H1 (cell line): ENCODE results near the gene TMC3. TPM values are rescaled to one million over a fixed set of nuclear protein-coding genes. Genes with fewer than 3 reads are reported as not detected.

ENCODE experiments used
- CTCF ChIA-PET: fragments of 300-600 bp; sonication (Branson Sonifier 250); formaldehyde crosslinking; loops from one replicate; lab custom pipeline; 2021; ENCODE audit not compliant: partially characterized antibody; lab: Charles Lee
- POLR2A ChIA-PET: fragments of 300-600 bp; sonication (Branson Sonifier 250); formaldehyde crosslinking; loops from one replicate; lab custom pipeline; 2021; ENCODE audit warnings: inconsistent platforms; ENCODE audit not compliant: partially characterized antibody; lab: Charles Lee
- DNase-seq, 2 experiments: peaks; one replicate each; pipeline versions ENCODE4 v3.0.0 to v3.0.0-alpha.2; 2010 to 2022; ENCODE audit warnings: low spot score in 2 of 2, low read depth in 1 of 2, mixed read lengths in 1 of 2
- FAIRE-seq: peaks from 2 replicates; lab custom pipeline; 2011; peaks lifted over from hg19 to GRCh38; lab: Jason Lieb, UNC
- H2AFZ ChIP-seq: 2 replicates; pipeline ENCODE4 v1.8.1; 2012; ENCODE audit warnings: low read length, inconsistent platforms
- H2AK5ac ChIP-seq: 2 replicates; pipeline ENCODE4 v1.6.1; 2013; ENCODE audit warnings: low read depth, low read length
- H2BK120ac ChIP-seq: replicated peaks from 2 replicates; pipeline ENCODE3; 2013; ENCODE audit warnings: low read depth, low read length, inconsistent platforms
- H2BK12ac ChIP-seq: 2 replicates; pipeline ENCODE4 v1.6.1; 2013; ENCODE audit warnings: low read depth, low read length
- H2BK15ac ChIP-seq: 2 replicates; pipeline ENCODE4 v1.6.1; 2013; ENCODE audit warnings: low read length
- H2BK20ac ChIP-seq: 2 replicates; pipeline ENCODE4 v1.6.1; 2013; ENCODE audit warnings: low read length
- H2BK5ac ChIP-seq: 2 replicates; pipeline ENCODE4 v1.6.1; 2013; ENCODE audit warnings: low read depth, low read length
- H3K14ac ChIP-seq: 2 replicates; pipeline ENCODE4 v1.6.1; 2013; ENCODE audit warnings: inconsistent platforms; ENCODE audit not compliant: insufficient read length
- H3K18ac ChIP-seq: 2 replicates; pipeline ENCODE4 v1.6.1; 2013; ENCODE audit warnings: low read length; ENCODE audit errors: extremely low read depth
- H3K23ac ChIP-seq: 2 replicates; pipeline ENCODE4 v1.6.1; 2013; ENCODE audit warnings: inconsistent platforms; ENCODE audit not compliant: insufficient read length
- H3K23me2 ChIP-seq: 2 replicates; pipeline ENCODE4 v1.6.1; 2013; ENCODE audit warnings: low read depth, low read length
- H3K27ac ChIP-seq: 2 replicates; pipeline ENCODE4 v1.6.1; 2011; ENCODE audit warnings: low read depth, low read length, inconsistent platforms
- H3K27me3 ChIP-seq, 4 experiments: replicated peaks in 1 of 4; 1 replicate in 1 of 4; 2 replicates in 3 of 4; pipeline versions ENCODE4 v1.6.1 to v1.8.1; 2011 to 2013; ENCODE audit warnings: low read length in 3 of 4, mild to moderate bottlenecking in 3 of 4, inconsistent platforms in 2 of 4, mixed read lengths in 2 of 4, moderate library complexity in 1 of 4; ENCODE audit not compliant: control insufficient read depth in 3 of 4, insufficient read depth in 3 of 4; ENCODE audit errors: extremely low read depth in 1 of 4
- H3K36me3 ChIP-seq, 4 experiments: 2 replicates each; pipeline versions ENCODE4 v1.6.1 to v1.8.1; 2011 to 2013; ENCODE audit warnings: mild to moderate bottlenecking in 4 of 4, low read length in 3 of 4, moderate library complexity in 2 of 4, control low read depth in 1 of 4, inconsistent platforms in 1 of 4; ENCODE audit not compliant: insufficient read depth in 4 of 4, control insufficient read depth in 2 of 4
- H3K4ac ChIP-seq: replicated peaks from 2 replicates; pipeline ENCODE3; 2013; ENCODE audit warnings: low read length, low read depth, mixed read lengths, inconsistent platforms; ENCODE audit not compliant: insufficient read length
- H3K4me1 ChIP-seq, 4 experiments: replicated peaks in 1 of 4; 1 replicate in 1 of 4; 2 replicates in 3 of 4; pipeline versions ENCODE4 v1.6.1 to v1.8.1; 2011 to 2013; ENCODE audit warnings: low read length in 3 of 4, inconsistent platforms in 2 of 4, mixed read lengths in 1 of 4; ENCODE audit not compliant: insufficient read depth in 4 of 4, control insufficient read depth in 3 of 4
- H3K4me2 ChIP-seq, 2 experiments: 2 replicates each; pipeline versions ENCODE4 v1.6.1 to v1.8.1; 2011 to 2013; ENCODE audit warnings: low read depth in 2 of 2, low read length in 2 of 2, control low read depth in 1 of 2, inconsistent platforms in 1 of 2, mild to moderate bottlenecking in 1 of 2; ENCODE audit not compliant: insufficient read depth in 1 of 2
- H3K4me3 ChIP-seq, 4 experiments: fragments of 200-600, 300-600 bp in 1 of 4; sonication (generic), shearing (Covaris generic), sonication (Bioruptor Twin) in 1 of 4; 2 replicates each; pipeline versions ENCODE4 v1.5.1 to v1.8.1; 2011 to 2016; ENCODE audit warnings: low read length in 4 of 4, low read depth in 3 of 4, control low read depth in 2 of 4, inconsistent platforms in 2 of 4, mild to moderate bottlenecking in 2 of 4, mixed read lengths in 1 of 4, moderate library complexity in 1 of 4; ENCODE audit not compliant: insufficient read depth in 2 of 4; ENCODE audit errors: extremely low read depth in 1 of 4
- H3K56ac ChIP-seq: replicated peaks from 2 replicates; pipeline ENCODE3; 2013; ENCODE audit warnings: low read depth, mild to moderate bottlenecking, mixed read lengths, low read length, inconsistent platforms; ENCODE audit not compliant: insufficient read length
- H3K79me1 ChIP-seq: 2 replicates; pipeline ENCODE4 v1.6.1; 2013; ENCODE audit warnings: low read depth, low read length, control low read depth
- H3K79me2 ChIP-seq, 2 experiments: 2 replicates each; pipeline versions ENCODE4 v1.6.1 to v1.8.1; 2012 to 2013; ENCODE audit warnings: low read length in 2 of 2, mild to moderate bottlenecking in 2 of 2, inconsistent platforms in 1 of 2; ENCODE audit not compliant: insufficient read depth in 2 of 2, control insufficient read depth in 1 of 2
- H3K9ac ChIP-seq, 4 experiments: replicated peaks in 1 of 4; 1 replicate in 1 of 4; 2 replicates in 3 of 4; pipeline versions ENCODE4 v1.6.1 to v1.8.1; 2011 to 2013; ENCODE audit warnings: low read depth in 3 of 4, low read length in 3 of 4, control low read depth in 2 of 4, mild to moderate bottlenecking in 2 of 4, moderate library complexity in 2 of 4, inconsistent platforms in 1 of 4; ENCODE audit errors: extremely low read depth in 1 of 4
- H3K9me3 ChIP-seq, 2 experiments: 2 replicates each; pipeline versions ENCODE4 v1.6.1 to v1.8.1; 2012 to 2013; ENCODE audit warnings: mild to moderate bottlenecking in 2 of 2, moderate library complexity in 2 of 2, control low read depth in 1 of 2, inconsistent platforms in 1 of 2, low read depth in 1 of 2, low read length in 1 of 2, mixed read lengths in 1 of 2; ENCODE audit not compliant: insufficient read depth in 2 of 2
- H4K20me1 ChIP-seq, 2 experiments: replicated peaks in 1 of 2; 2 replicates each; pipeline versions ENCODE3 to v1.8.1; 2011 to 2013; ENCODE audit warnings: inconsistent platforms in 2 of 2, low read length in 2 of 2, mild to moderate bottlenecking in 1 of 2; ENCODE audit not compliant: insufficient read depth in 2 of 2, control insufficient read depth in 1 of 2
- H4K5ac ChIP-seq: 2 replicates; pipeline ENCODE4 v1.6.1; 2013; ENCODE audit warnings: low read length, low read depth, mixed read lengths, inconsistent platforms; ENCODE audit not compliant: insufficient read length
- H4K8ac ChIP-seq: 2 replicates; pipeline ENCODE4 v1.8.0; 2013; ENCODE audit warnings: mild to moderate bottlenecking, moderate library complexity, low read length, inconsistent platforms; ENCODE audit not compliant: insufficient read depth; ENCODE audit errors: extremely low read depth
- H4K91ac ChIP-seq: replicated peaks from 2 replicates; pipeline ENCODE3; 2013; ENCODE audit warnings: low read length, mixed read lengths, inconsistent platforms; ENCODE audit not compliant: insufficient read length
- ATF2 ChIP-seq: IDR thresholded peaks from 2 replicates; pipeline ENCODE4 v1.6.1; 2012; ENCODE audit warnings: low read length, inconsistent platforms
- BACH1 ChIP-seq: IDR thresholded peaks from 2 replicates; pipeline ENCODE4 v1.6.1; 2012; ENCODE audit warnings: low read length, improper control_type of control experiment
- E2F6 ChIP-seq: IDR thresholded peaks from 2 replicates; pipeline ENCODE4 v1.6.1; 2012; ENCODE audit warnings: inconsistent platforms
- EP300 ChIP-seq, 2 experiments: IDR thresholded peaks; 1 replicate in 1 of 2; 2 replicates in 1 of 2; pipeline ENCODE4 v1.6.1; 2011 to 2012; ENCODE audit warnings: low read depth in 2 of 2, low read length in 2 of 2, mild to moderate bottlenecking in 2 of 2, borderline replicate concordance in 1 of 2, inconsistent platforms in 1 of 2, moderate library complexity in 1 of 2
- GTF2F1 ChIP-seq: IDR thresholded peaks from 2 replicates; pipeline ENCODE4 v1.6.1; 2012; ENCODE audit warnings: low read depth, low read length, improper control_type of control experiment, borderline replicate concordance
- HDAC6 ChIP-seq: IDR thresholded peaks from one replicate; pipeline ENCODE4 v1.7.1; 2012; ENCODE audit warnings: low read depth, mild to moderate bottlenecking, inconsistent platforms, low read length, moderate library complexity
- SIRT6 ChIP-seq: IDR thresholded peaks from one replicate; pipeline ENCODE4 v1.7.1; 2012; ENCODE audit warnings: low read length, inconsistent platforms
- WGBS, 2 experiments: shearing (Covaris generic) in 1 of 2; methylation state at CpG; one replicate each; pipeline versions ENCODE4 v1.1.6 to v1.1.7; 2013 to 2015; ENCODE audit warnings: low lambda C conversion rate in 2 of 2, mixed read lengths in 2 of 2, inconsistent platforms in 1 of 2, low coverage in 1 of 2, missing lambda C conversion rate in 1 of 2; ENCODE audit not compliant: insufficient replicate concordance in 2 of 2, insufficient coverage in 1 of 2, insufficient read length in 1 of 2; ENCODE audit errors: extremely low coverage in 1 of 2, missing lambda C conversion rate in 1 of 2; 5-methylcytosine and 5-hydroxymethylcytosine counted together
- polyA plus RNA-seq, 7 experiments: library from polyadenylated mRNA; depleted of rRNA in 3 of 7; stranded (reverse) in 5 of 7; unstranded in 2 of 7; fragments of >200 nt in 5 of 7; fragments of 200-250 nt in 2 of 7; gene quantifications; 1 replicate in 5 of 7; 2 replicates in 1 of 7; 4 replicates in 1 of 7; pipeline versions ENCODE4 v1.2.1 to v1.2.3, GENCODE V29; 2011 to 2013; ENCODE audit warnings: missing spikeins in 2 of 7, mixed read lengths in 2 of 7
- total RNA-seq: library from RNA; stranded (reverse); fragmentation: NEBNext Ultra II Directional; extraction: Animal tissue kit (Norgen Biotek cat#: 25700); gene quantifications from 2 replicates; pipeline ENCODE4 v1.2.1, GENCODE V29; 2021

TMC3 gene
- total and polyA plus RNA-seq, 2 of the 8 experiments (the other 6 are each of a cell fraction or from before 2014, with no cell fraction given) = not detected

GRCh38 chr15:81308260-81308659 is 65.8 kb downstream of the TMC3 start:
- H4K5ac ChIP-seq = no peak overlapping the region
- 100% methylated on average over 2 of the region's 2 CpGs; no CpG with 5 or more reads in 1 of the 2 experiments for whole genome bisulfite sequencing, 2 experiments
- H3K9ac ChIP-seq = no peak overlapping the region
- H2BK120ac ChIP-seq = no peak overlapping the region
- no peaks in the 10 kb centered on the region for H3K23me2 ChIP-seq
- no peaks in the 10 kb centered on the region for H3K9me3 ChIP-seq
- no peak overlapping the region for H2AFZ ChIP-seq
- no peak overlapping the region for H3K56ac ChIP-seq
- H3K4ac ChIP-seq = no peak overlapping the region
- H3K23ac ChIP-seq = no peak overlapping the region
- no peak overlapping the region for H3K4me2 ChIP-seq
- FAIRE-seq (no peak), DNase-seq (no peak)
- H3K79me1 ChIP-seq = no peaks in the 10 kb centered on the region
- peaks cover 6 to 10% (median 8%) of the 10 kb centered on the region in 4 experiments for H3K4me1 ChIP-seq
- ChIA-PET CTCF (interaction anchor here (0.8 to 4.1 kb wide), 9 partner anchors 11 to 93 kb away, joined by 3 to 19 read pairs (median 3); no protein-coding TSS in a partner anchor), POLR2A (interaction anchor here (3.0 kb wide), 1 partner anchor 15 kb away, joined by 9 read pairs; the partner anchor contains the start of gene STARD5)
- H3K36me3 ChIP-seq = peaks cover 0 to 10% (median 7%) of the 10 kb centered on the region in 4 experiments; a peak in 4 of 8 replicates
- H3K4me3 ChIP-seq = no peak overlapping the region
- no peak overlapping the region for H3K14ac ChIP-seq
- H3K18ac ChIP-seq = no peak overlapping the region
- H4K91ac ChIP-seq = no peak overlapping the region
- no peak overlapping the region for H3K27ac ChIP-seq
- no peaks in the 10 kb centered on the region for H3K79me2 ChIP-seq
- H2BK12ac ChIP-seq = no peak overlapping the region
- H3K27me3 ChIP-seq = no peaks in the 10 kb centered on the region
- H2BK20ac ChIP-seq = no peak overlapping the region
- H2AK5ac ChIP-seq = no peak overlapping the region
- no peak overlapping the region for H2BK15ac ChIP-seq
- no peaks in the 10 kb centered on the region for H4K20me1 ChIP-seq
- H2BK5ac ChIP-seq = no peak overlapping the region
- H4K8ac ChIP-seq = no peak overlapping the region
- no peak for TF ChIP-seq EP300 (IDR thresholded peaks at IDR 0.05; ENCODE audit: borderline replicate concordance in 1 of 2, low read depth in 2 of 2, low read length in 2 of 2)
- TF ChIP-seq SIRT6 = no peak
- no peak for TF ChIP-seq GTF2F1
- no peak for TF ChIP-seq HDAC6
- TF ChIP-seq E2F6 = no peak
- TF ChIP-seq BACH1 = no peak
- TF ChIP-seq ATF2 = no peak
